SK-N-SH (cell line): ENCODE results near the gene PHKB. TPM values are rescaled to one million over a fixed set of nuclear protein-coding genes. Genes with fewer than 3 reads are reported as not detected.

Source experiments
- CTCF ChIA-PET: fragments of 300-600, 350-600 bp; formaldehyde crosslinking; extraction: SDS; loops from one replicate; lab custom pipeline; 2021; lab: Yijun Ruan, JAX
- POLR2A ChIA-PET: fragments of 350-600 bp; sonication (Branson Sonifier 250); formaldehyde crosslinking; extraction: SDS; loops from one replicate; lab custom pipeline; 2020; ENCODE audit warnings: antibody characterized with exemption, inconsistent platforms; lab: Yijun Ruan, JAX
- DNase-seq: peaks from one replicate; pipeline ENCODE4 v3.0.0; 2012
- H2AFZ ChIP-seq: fragments of 200-600 bp; sonication (generic); 2 replicates; pipeline ENCODE4 v1.8.1; 2016; ENCODE audit warnings: antibody characterized with exemption, mild to moderate bottlenecking, low read depth
- H3F3A ChIP-seq: fragments of 200-600 bp; sonication (generic); replicated peaks from 2 replicates; pipeline ENCODE3; 2016; ENCODE audit warnings: antibody characterized with exemption, mild to moderate bottlenecking; ENCODE audit not compliant: insufficient read depth
- H3K27ac ChIP-seq, 2 experiments: fragments of 200-500 bp in 1 of 2; fragments of 200-600 bp in 1 of 2; sonication (Bioruptor generic) in 1 of 2; sonication (generic), shearing (Covaris generic) in 1 of 2; 2 replicates each; pipeline versions ENCODE4 v1.5.1 to v1.6.1; 2014 to 2016; ENCODE audit warnings: low read depth in 2 of 2, inconsistent platforms in 1 of 2, low read length in 1 of 2, mild to moderate bottlenecking in 1 of 2, mixed read lengths in 1 of 2
- H3K27me3 ChIP-seq: fragments of 200-600 bp; sonication (generic), shearing (Covaris generic); 2 replicates; pipeline ENCODE4 v1.6.1; 2016; ENCODE audit warnings: mixed run types; ENCODE audit not compliant: insufficient read depth
- H3K36me3 ChIP-seq, 2 experiments: fragments of 200-500 bp in 1 of 2; fragments of 200-600 bp in 1 of 2; sonication (Bioruptor generic) in 1 of 2; sonication (generic) in 1 of 2; replicated peaks in 1 of 2; 2 replicates each; pipeline versions ENCODE3 to v1.5.1; 2014 to 2016; ENCODE audit warnings: low read length in 1 of 2, mild to moderate bottlenecking in 1 of 2; ENCODE audit not compliant: insufficient read depth in 2 of 2, control insufficient read depth in 1 of 2
- H3K4me1 ChIP-seq, 2 experiments: fragments of 200-500 bp in 1 of 2; fragments of 200-600 bp in 1 of 2; sonication (Bioruptor generic) in 1 of 2; sonication (generic), shearing (Covaris generic) in 1 of 2; 2 replicates each; pipeline versions ENCODE4 v1.5.1 to v1.6.1; 2014 to 2016; ENCODE audit warnings: low read depth in 1 of 2, low read length in 1 of 2, mixed run types in 1 of 2; ENCODE audit not compliant: insufficient read depth in 2 of 2, control insufficient read depth in 1 of 2
- H3K4me2 ChIP-seq: fragments of 200-600 bp; sonication (generic), shearing (Covaris generic); 2 replicates; pipeline ENCODE4 v1.6.1; 2017; ENCODE audit warnings: mixed run types
- H3K4me3 ChIP-seq, 2 experiments: fragments of 200-500 bp in 1 of 2; fragments of 200-600 bp in 1 of 2; sonication (Bioruptor generic) in 1 of 2; sonication (generic), shearing (Covaris generic) in 1 of 2; 2 replicates each; pipeline versions ENCODE4 v1.5.1 to v1.8.1; 2014 to 2016; ENCODE audit warnings: low read depth in 2 of 2, inconsistent platforms in 1 of 2, low read length in 1 of 2, mild to moderate bottlenecking in 1 of 2, mixed read lengths in 1 of 2, moderate library complexity in 1 of 2
- H3K79me2 ChIP-seq: fragments of 200-600 bp; sonication (generic); 2 replicates; pipeline ENCODE4 v1.8.1; 2017; ENCODE audit warnings: mild to moderate bottlenecking; ENCODE audit not compliant: insufficient read depth
- H3K9ac ChIP-seq: fragments of 200-600 bp; sonication (generic); 2 replicates; pipeline ENCODE4 v1.6.1; 2017; ENCODE audit warnings: mixed run types
- H3K9me2 ChIP-seq: fragments of 200-600 bp; sonication (generic); 2 replicates; pipeline ENCODE4 v1.6.1; 2017; ENCODE audit warnings: mixed run types
- H3K9me3 ChIP-seq: fragments of 200-600 bp; sonication (generic); 2 replicates; pipeline ENCODE4 v1.6.1; 2017; ENCODE audit warnings: mixed run types, mild to moderate bottlenecking, moderate library complexity
- H4K20me1 ChIP-seq: fragments of 200-600 bp; sonication (generic); 2 replicates; pipeline ENCODE4 v1.6.1; 2017; ENCODE audit warnings: mild to moderate bottlenecking, mixed run types; ENCODE audit not compliant: insufficient read depth
- EZH2phosphoT487 ChIP-seq: fragments of 200-600 bp; sonication (generic); IDR thresholded peaks from 2 replicates; pipeline ENCODE4 v1.6.1; 2017; ENCODE audit warnings: low read depth, mixed run types, mild to moderate bottlenecking, antibody characterized with exemption, moderate library complexity, borderline replicate concordance
- FOSL2 ChIP-seq: IDR thresholded peaks from 2 replicates; pipeline ENCODE4 v1.4.0; 2012; ENCODE audit warnings: low read depth, mild to moderate bottlenecking, moderate library complexity, borderline replicate concordance
- FOXJ3 ChIP-seq: sonication (generic); formaldehyde crosslinking; IDR thresholded peaks from 2 replicates; pipeline ENCODE4 v1.5.1; 2020; ENCODE audit warnings: mild to moderate bottlenecking, missing genetic modification reagents
- GATA2 ChIP-seq: sonication (generic); formaldehyde crosslinking; IDR thresholded peaks from 2 replicates; pipeline ENCODE4 v1.5.0; 2020; ENCODE audit warnings: mild to moderate bottlenecking, missing genetic modification reagents
- IRF3 ChIP-seq: fragments of 150-350 bp; IDR thresholded peaks from 2 replicates; pipeline ENCODE4 v1.6.1; 2016; ENCODE audit warnings: mild to moderate bottlenecking, low read depth, low read length
- JUND ChIP-seq: IDR thresholded peaks from 2 replicates; pipeline ENCODE4 v1.4.0; 2012
- MAX ChIP-seq: IDR thresholded peaks from 2 replicates; pipeline ENCODE4 v1.4.0; 2012; ENCODE audit warnings: low read depth
- MXI1 ChIP-seq: IDR thresholded peaks from 2 replicates; pipeline ENCODE4 v1.6.1; 2012; ENCODE audit warnings: mild to moderate bottlenecking, low read depth, low read length, improper control_type of control experiment
- NFIC ChIP-seq: IDR thresholded peaks from 2 replicates; pipeline ENCODE4 v1.4.0; 2012; ENCODE audit warnings: borderline replicate concordance
- PBX3 ChIP-seq: IDR thresholded peaks from 2 replicates; pipeline ENCODE4; 2012
- RAD21 ChIP-seq: IDR thresholded peaks from 2 replicates; pipeline ENCODE4 v1.6.1; 2012; ENCODE audit warnings: mild to moderate bottlenecking, low read length
- RFX5 ChIP-seq: IDR thresholded peaks from 2 replicates; pipeline ENCODE4 v1.6.1; 2012; ENCODE audit warnings: mild to moderate bottlenecking, improper control_type of control experiment, low read length
- RXRA ChIP-seq: IDR thresholded peaks from 2 replicates; pipeline ENCODE4 v1.4.0; 2012; ENCODE audit warnings: low read depth, mild to moderate bottlenecking, borderline replicate concordance
- SIN3A ChIP-seq: IDR thresholded peaks from 2 replicates; pipeline ENCODE4 v1.6.1; 2012; ENCODE audit warnings: low read depth, mild to moderate bottlenecking, low read length, moderate library complexity, borderline replicate concordance
- SMC3 ChIP-seq: IDR thresholded peaks from 2 replicates; pipeline ENCODE4 v1.6.1; 2012; ENCODE audit warnings: low read depth, low read length, improper control_type of control experiment
- TAF1 ChIP-seq: IDR thresholded peaks from 2 replicates; pipeline ENCODE4 v1.6.1; 2012; ENCODE audit warnings: low read depth, mild to moderate bottlenecking, low read length, moderate library complexity, borderline replicate concordance
- TCF12 ChIP-seq: IDR thresholded peaks from 2 replicates; pipeline ENCODE4 v1.4.0; 2012
- USF2 ChIP-seq: fragments of 150-350 bp; IDR thresholded peaks from 2 replicates; pipeline ENCODE4 v1.6.1; 2017; ENCODE audit warnings: antibody characterized with exemption, low read length, low read depth, borderline replicate concordance
- YY1 ChIP-seq: IDR thresholded peaks from 2 replicates; pipeline ENCODE4 v1.4.0; 2012; ENCODE audit warnings: low read depth, mild to moderate bottlenecking
- WGBS: methylation state at CpG from one replicate; pipeline ENCODE4 v1.1.6; 2017; ENCODE audit warnings: low lambda C conversion rate; 5-methylcytosine and 5-hydroxymethylcytosine counted together
- polyA plus RNA-seq, 3 experiments: library from polyadenylated mRNA; depleted of rRNA; stranded (reverse); fragments of >200 nt; gene quantifications; 2 replicates each; pipeline ENCODE4 v1.2.3, GENCODE V29; 2012

The PHKB gene
- polyA plus RNA-seq, 1 of the 3 experiments (the other 2 are of a cell fraction): 20.8 TPM

GRCh38 chr16:47480410-47480809, 19.3 kb downstream of the PHKB start:
- Histone ChIP-seq H2AFZ (no peak overlapping the region), H3K36me3 (no peaks in the 10 kb centered on the region), H4K20me1 (no peaks in the 10 kb centered on the region), H3K9me2 (no peaks in the 10 kb centered on the region), H3K27me3 (no peaks in the 10 kb centered on the region), H3K9ac (no peak overlapping the region), H3F3A (no peaks in the 10 kb centered on the region), H3K4me1 (no peaks in the 10 kb centered on the region; a peak in 1 of 4 replicates), H3K9me3 (no peaks in the 10 kb centered on the region), H3K27ac (no peak overlapping the region)
- ChIA-PET POLR2A (no interaction called here), CTCF (interaction anchor here (1.3 kb wide), 1 partner anchor 22 kb away, joined by 3 read pairs; no protein-coding TSS in a partner anchor)
- no peak for DNase-seq
- 91% methylated on average over 3 of the region's 3 CpGs for WGBS
- TF ChIP-seq RXRA (no peak), MAX (no peak), GATA2 (CRISPR knock-in tag) (no peak), FOXJ3 (no peak), YY1 (no peak), USF2 (no peak), FOSL2 (no peak), PBX3 (no peak), SMC3 (no peak), MXI1 (no peak), NFIC (no peak), RFX5 (no peak), TCF12 (no peak), RAD21 (no peak), SIN3A (no peak), TAF1 (no peak)
- TF ChIP-seq, all 33 proteins: peak for 0
- Histone ChIP-seq H3K4me2 (no peak overlapping the region), H3K79me2 (peaks cover 11% of the 10 kb centered on the region; the same call in 1 of the 2 replicates), H3K4me3 (no peak overlapping the region)

- DNase-seq: no peak
- Histone ChIP-seq H3K27me3 (no peaks in the 10 kb centered on the region), H3K27ac (no peak overlapping the region), H3K9me3 (no peaks in the 10 kb centered on the region), H3K4me3 (no peak overlapping the region), H3K4me2 (no peak overlapping the region), H3K9ac (no peak overlapping the region), H3K79me2 (peaks cover 11% of the 10 kb centered on the region; the same call in 1 of the 2 replicates), H2AFZ (no peak overlapping the region), H3K4me1 (no peaks in the 10 kb centered on the region; a peak in 1 of 4 replicates), H3K9me2 (no peaks in the 10 kb centered on the region), H4K20me1 (no peaks in the 10 kb centered on the region), H3F3A (no peaks in the 10 kb centered on the region), H3K36me3 (no peaks in the 10 kb centered on the region)
- WGBS: 95% methylated on average over 6 of the region's 6 CpGs
- ChIA-PET POLR2A (no interaction called here), CTCF (no interaction called here)
- TF ChIP-seq JUND (no peak), USF2 (no peak), MAX (no peak), PBX3 (no peak), IRF3 (no peak), EZH2phosphoT487 (no peak), SIN3A (no peak), TCF12 (no peak), RXRA (no peak)
Measured at GRCh38 chr16:47481698-47482374, 20.7 kb downstream of the PHKB start.
